ENCODE measurements around the gene SLX9. TPM values are rescaled to one million over a fixed set of nuclear protein-coding genes. Genes with fewer than 3 reads are reported as not detected.

Gene SLX9
- total and polyA plus RNA-seq, 5 experiments from 2014 or later = 11.7 to 27.9 (median 13.5) TPM

- Mint-ChIP-seq H3K9me3 (no peaks in the 10 kb centered on the region), H3K4me1 (peaks cover 19 to 26% (median 21%) of the 10 kb centered on the region in 4 donors), H3K27ac (peak overlapping the region in 1 of 10 donors; percentile 3), H3K27me3 (no peaks in the 10 kb centered on the region), H3K36me3 (peaks cover 0 to 77% (median 14%) of the 10 kb centered on the region in 3 donors), H3K4me3 (no peak overlapping the region)
- POLR2A ChIA-PET = no interaction called here
- no peak for ATAC-seq
- peak in 1 of 10 donors; percentile 52 for DNase-seq
These were observed 20.6 kb downstream of the SLX9 start for GRCh38 chr21:44960141-44961092.

DNA sequence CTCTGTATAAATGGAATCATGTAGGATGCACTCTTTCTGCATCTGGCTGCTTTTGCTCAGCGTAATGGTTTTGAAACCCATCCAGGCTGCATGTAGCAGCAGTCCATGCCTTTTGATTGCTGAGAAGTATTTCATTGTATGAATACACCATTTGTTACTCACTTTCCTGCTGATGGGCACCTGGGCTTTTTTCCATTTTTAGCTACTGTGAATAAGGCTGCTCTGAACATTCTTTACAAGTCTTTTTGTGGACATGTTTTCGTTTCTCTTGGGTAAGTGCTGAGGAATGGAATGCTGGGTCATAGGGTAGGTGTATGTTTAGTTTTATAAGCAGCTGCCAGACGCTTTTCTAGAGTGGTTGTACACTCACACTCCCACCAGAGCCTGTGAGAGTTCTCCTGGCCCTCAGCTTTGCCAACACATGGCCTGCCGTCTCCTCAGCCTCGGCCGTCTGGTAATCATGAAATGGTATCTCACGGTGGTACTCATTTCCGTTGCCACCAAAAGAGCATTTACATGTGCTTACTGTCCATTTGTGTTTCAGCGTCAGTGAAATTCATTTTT is 22.7 kb downstream of the SLX9 start:
- Mint-ChIP-seq H3K27me3 (no peaks in the 10 kb centered on the region), H3K4me3 (no peak overlapping the region), H3K27ac (peak overlapping the region in 1 of 10 donors; percentile 65), H3K36me3 (peaks cover 0 to 59% (median 14%) of the 10 kb centered on the region in 3 donors), H3K4me1 (peaks cover 17 to 34% (median 34%) of the 10 kb centered on the region in 4 donors), H3K9me3 (no peaks in the 10 kb centered on the region)
- DNase-seq = peak in 1 of 10 donors; percentile 6
- POLR2A ChIA-PET = no interaction called here
- no peak for ATAC-seq

GRCh38 chr21:44964381-44964780 is 24.6 kb downstream of the SLX9 start:
- POLR2A ChIA-PET = no interaction called here
- Mint-ChIP-seq H3K4me1 (peaks cover 21 to 50% (median 48%) of the 10 kb centered on the region in 4 donors), H3K4me3 (peak overlapping the region in 8 of 10 donors; percentile 2 to 85 (median 56)), H3K27me3 (no peaks in the 10 kb centered on the region), H3K36me3 (peaks cover 0 to 58% (median 9%) of the 10 kb centered on the region in 3 donors), H3K27ac (peak overlapping the region in 4 of 10 donors; percentile 27 to 84 (median 60)), H3K9me3 (no peaks in the 10 kb centered on the region)
- no peak for DNase-seq
- ATAC-seq = no peak

DNA sequence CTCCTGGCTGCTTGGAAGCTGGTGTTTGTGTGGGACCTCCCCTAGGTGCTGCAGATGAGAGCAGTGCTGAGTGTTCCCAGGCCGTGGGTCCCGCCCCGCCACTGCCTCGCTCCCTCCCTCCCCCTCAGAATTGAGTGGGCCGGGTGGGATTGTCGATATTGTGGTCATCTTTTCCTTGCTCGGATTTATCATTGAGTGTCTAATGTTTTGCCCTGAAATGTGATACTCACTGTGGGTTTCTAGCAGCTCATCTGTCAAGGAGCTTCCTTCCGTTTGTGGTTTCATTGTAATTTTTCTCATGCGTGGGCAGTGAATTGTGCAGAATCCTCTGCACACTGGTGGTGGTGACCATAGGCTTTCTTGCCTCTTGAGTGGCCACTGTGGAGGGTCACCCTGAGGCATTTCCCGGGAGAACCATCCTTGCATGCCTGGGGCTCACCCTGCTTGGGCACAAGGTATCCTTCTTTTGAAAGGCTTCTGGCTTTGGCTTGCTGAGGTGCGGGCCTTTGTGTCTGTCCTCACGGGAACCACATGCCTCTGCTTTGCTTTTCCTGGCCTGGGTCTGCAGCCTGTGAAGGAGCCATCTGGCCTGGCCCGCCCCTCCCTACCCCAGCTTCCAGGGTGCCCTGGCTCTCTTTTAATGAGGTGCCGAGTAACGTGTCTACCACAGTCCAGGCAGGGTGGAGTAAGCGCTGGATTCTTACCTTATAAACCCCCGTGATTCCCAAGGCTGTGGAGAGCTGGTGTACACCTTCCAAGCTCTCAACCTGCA is 25.6 kb downstream of the SLX9 start:
- Mint-ChIP-seq H3K36me3 (peaks cover 0 to 56% (median 5%) of the 10 kb centered on the region in 3 donors), H3K4me1 (peaks cover 28 to 60% (median 58%) of the 10 kb centered on the region in 4 donors), H3K4me3 (peak overlapping the region; percentile 33 to 85 (median 66)), H3K27ac (peak overlapping the region in 4 of 10 donors; percentile 0 to 84 (median 34)), H3K9me3 (no peaks in the 10 kb centered on the region), H3K27me3 (no peaks in the 10 kb centered on the region)
- DNase-seq (peak in 3 of 10 donors; percentile 20 to 34 (median 33)), ATAC-seq (peak; percentile 62)
- POLR2A ChIA-PET = interaction anchor here (0.6 to 1.3 kb wide), 3 partner anchors 12 to 487 kb away, joined by 3 to 4 read pairs (median 3); no protein-coding TSS in a partner anchor

- Mint-ChIP-seq H3K27me3 (no peaks in the 10 kb centered on the region), H3K36me3 (peaks cover 0 to 47% (median 0%) of the 10 kb centered on the region in 3 donors), H3K27ac (peak overlapping the region in 1 of 10 donors; percentile 31), H3K4me1 (peaks cover 28 to 62% (median 60%) of the 10 kb centered on the region in 4 donors), H3K4me3 (peak overlapping the region in 7 of 10 donors; percentile 13 to 63 (median 53)), H3K9me3 (no peaks in the 10 kb centered on the region)
- DNase-seq (no peak), ATAC-seq (no peak)
- POLR2A ChIA-PET = interaction anchor here (0.9 to 1.3 kb wide), 2 partner anchors 20 to 23 kb away, joined by 3 read pairs; no protein-coding TSS in a partner anchor
These were observed 26.6 kb downstream of the SLX9 start for GRCh38 chr21:44966135-44967081.

GRCh38 chr21:44967082-44968047 is 27.5 kb downstream of the SLX9 start:
- Mint-ChIP-seq H3K36me3 (peaks cover 0 to 38% (median 0%) of the 10 kb centered on the region in 3 donors), H3K27ac (no peak overlapping the region), H3K9me3 (no peaks in the 10 kb centered on the region), H3K4me3 (peak overlapping the region in 4 of 10 donors; percentile 27 to 63 (median 48)), H3K4me1 (peaks cover 28 to 61% (median 59%) of the 10 kb centered on the region in 4 donors), H3K27me3 (no peaks in the 10 kb centered on the region)
- ATAC-seq (no peak), DNase-seq (no peak)
- POLR2A ChIA-PET = interaction anchor here (0.9 kb wide), 1 partner anchor 21 kb away, joined by 3 read pairs; no protein-coding TSS in a partner anchor

GRCh38 chr21:44969066-44969670 is 29.3 kb downstream of the SLX9 start:
- no peaks in the 10 kb centered on the region for H3K27me3 Mint-ChIP-seq
- peak overlapping the region; percentile 62 to 96 (median 82) for H3K27ac Mint-ChIP-seq
- H3K4me3 Mint-ChIP-seq = peak overlapping the region; percentile 22 to 73 (median 62)
- peaks cover 0 to 28% (median 4%) of the 10 kb centered on the region in 3 donors for H3K36me3 Mint-ChIP-seq
- peaks cover 27 to 54% (median 52%) of the 10 kb centered on the region in 4 donors for H3K4me1 Mint-ChIP-seq
- H3K9me3 Mint-ChIP-seq = no peaks in the 10 kb centered on the region
- DNase-seq (no peak), ATAC-seq (no peak)
- POLR2A ChIA-PET = interaction anchor here (0.7 to 1.0 kb wide), 2 partner anchors 29 to 41 kb away, joined by 3 to 8 read pairs; partner anchors contain the start of gene SLX9

DNA sequence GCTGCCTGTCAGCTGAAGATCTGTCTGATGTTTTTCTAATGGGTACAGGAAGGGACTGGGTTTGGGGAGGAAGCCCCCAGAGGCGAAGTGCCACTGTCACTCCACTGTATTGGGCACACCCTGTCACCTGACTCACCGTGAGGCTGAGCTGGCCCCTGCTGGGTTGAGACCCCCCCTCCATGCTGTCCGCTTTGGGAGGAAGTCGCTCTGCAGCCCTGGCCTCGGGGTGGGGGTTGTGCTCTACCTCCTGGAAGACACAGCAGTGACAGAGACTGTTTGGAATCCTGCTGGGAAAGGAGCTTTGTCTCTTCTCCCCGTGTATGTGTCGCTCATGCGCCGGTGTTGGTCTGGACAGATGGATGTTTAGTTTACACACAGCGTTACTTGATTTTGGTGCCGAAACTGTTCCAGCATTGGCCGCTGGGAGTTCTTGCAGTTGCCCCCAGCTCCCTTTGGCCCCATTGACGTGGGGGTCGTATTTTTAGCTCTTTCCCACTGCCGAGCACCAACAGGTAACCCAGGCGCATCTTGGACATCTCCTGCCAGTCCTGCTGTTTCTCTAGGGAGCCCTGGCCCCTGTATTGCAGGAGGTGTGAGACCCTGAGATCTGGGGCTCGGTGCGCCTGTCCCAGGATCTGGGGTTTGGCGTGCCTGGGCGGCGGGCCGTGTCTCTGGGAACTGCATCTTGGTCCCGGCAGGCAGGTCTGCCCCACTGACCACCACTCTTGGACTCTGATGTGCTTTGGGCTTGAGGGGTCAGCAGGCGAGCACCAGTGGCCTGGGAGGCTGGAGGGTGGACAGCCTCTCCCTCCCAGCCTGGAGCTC is 30.3 kb downstream of the SLX9 start:
- POLR2A ChIA-PET = no interaction called here
- Mint-ChIP-seq H3K9me3 (no peaks in the 10 kb centered on the region), H3K4me3 (peak overlapping the region; percentile 22 to 73 (median 64)), H3K36me3 (peaks cover 0 to 27% (median 5%) of the 10 kb centered on the region in 3 donors), H3K27ac (peak overlapping the region; percentile 62 to 96 (median 82)), H3K4me1 (peaks cover 20 to 46% (median 43%) of the 10 kb centered on the region in 4 donors), H3K27me3 (no peaks in the 10 kb centered on the region)
- ATAC-seq (peak; percentile 68 to 78), DNase-seq (peak in 4 of 10 donors; percentile 11 to 74 (median 24))

Measured in naive thymus-derived CD8-positive, alpha-beta T cell (primary cell).